Nephron progenitor cell (in vitro differentiated cells): ENCODE data around the gene SPAG6.

Experiments used
- DNase-seq: peaks from one replicate; pipeline ENCODE4 v3.0.0; 2021
- H3K27ac Mint-ChIP-seq: 2 replicates; pipeline ENCODE4 v1.8.0; 2021; ENCODE audit warnings: mild to moderate bottlenecking, moderate library complexity, mixed read lengths
- H3K27me3 Mint-ChIP-seq: 2 replicates; pipeline ENCODE4 v1.8.0; 2021; ENCODE audit warnings: mild to moderate bottlenecking, low read depth, mixed read lengths; ENCODE audit not compliant: poor library complexity
- H3K36me3 Mint-ChIP-seq: 2 replicates; pipeline ENCODE4 v1.8.0; 2021; ENCODE audit warnings: low read depth, mixed read lengths
- H3K4me1 Mint-ChIP-seq: 2 replicates; pipeline ENCODE4 v1.8.0; 2021; ENCODE audit warnings: mixed read lengths
- H3K4me3 Mint-ChIP-seq: 2 replicates; pipeline ENCODE4 v1.8.0; 2021; ENCODE audit warnings: mild to moderate bottlenecking, moderate library complexity, mixed read lengths
- H3K9me3 Mint-ChIP-seq: 2 replicates; pipeline ENCODE4 v1.8.0; 2021; ENCODE audit warnings: mild to moderate bottlenecking, moderate library complexity, mixed read lengths
- TF ChIP-seq, protein P1 (sequence below): fragments of 200-600 bp; sonication (generic); IDR thresholded peaks from 2 replicates; pipeline ENCODE4 v1.5.0; 2021; ENCODE audit warnings: antibody characterized with exemption

Gene SPAG6

DNA sequence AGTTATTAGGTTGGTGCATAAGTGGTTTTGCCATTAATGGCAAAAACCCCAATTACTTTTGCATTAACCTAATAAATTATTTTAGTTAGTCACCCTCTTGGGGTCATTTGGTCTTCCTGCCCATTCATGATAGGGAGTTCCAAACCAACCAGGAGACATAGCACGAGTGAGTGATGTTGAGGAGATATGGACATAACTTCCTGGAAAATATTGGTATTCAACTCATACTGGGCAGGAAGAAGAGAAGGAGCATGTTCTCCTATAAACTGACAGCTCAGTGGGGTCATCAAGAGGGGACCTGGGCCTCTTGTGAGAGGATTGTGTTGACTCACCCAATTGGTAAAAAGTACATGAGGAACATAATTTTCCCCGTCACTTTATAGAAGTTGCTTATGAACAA is 23.7 kb downstream of the SPAG6 start:
- no peak overlapping the region for H3K4me3 Mint-ChIP-seq
- TF ChIP-seq, protein P1, sequence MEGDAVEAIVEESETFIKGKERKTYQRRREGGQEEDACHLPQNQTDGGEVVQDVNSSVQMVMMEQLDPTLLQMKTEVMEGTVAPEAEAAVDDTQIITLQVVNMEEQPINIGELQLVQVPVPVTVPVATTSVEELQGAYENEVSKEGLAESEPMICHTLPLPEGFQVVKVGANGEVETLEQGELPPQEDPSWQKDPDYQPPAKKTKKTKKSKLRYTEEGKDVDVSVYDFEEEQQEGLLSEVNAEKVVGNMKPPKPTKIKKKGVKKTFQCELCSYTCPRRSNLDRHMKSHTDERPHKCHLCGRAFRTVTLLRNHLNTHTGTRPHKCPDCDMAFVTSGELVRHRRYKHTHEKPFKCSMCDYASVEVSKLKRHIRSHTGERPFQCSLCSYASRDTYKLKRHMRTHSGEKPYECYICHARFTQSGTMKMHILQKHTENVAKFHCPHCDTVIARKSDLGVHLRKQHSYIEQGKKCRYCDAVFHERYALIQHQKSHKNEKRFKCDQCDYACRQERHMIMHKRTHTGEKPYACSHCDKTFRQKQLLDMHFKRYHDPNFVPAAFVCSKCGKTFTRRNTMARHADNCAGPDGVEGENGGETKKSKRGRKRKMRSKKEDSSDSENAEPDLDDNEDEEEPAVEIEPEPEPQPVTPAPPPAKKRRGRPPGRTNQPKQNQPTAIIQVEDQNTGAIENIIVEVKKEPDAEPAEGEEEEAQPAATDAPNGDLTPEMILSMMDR, result no peak
- H3K9me3 Mint-ChIP-seq, result no peaks in the 10 kb centered on the region
- no peaks in the 10 kb centered on the region for H3K27me3 Mint-ChIP-seq
- no peak overlapping the region for H3K27ac Mint-ChIP-seq
- H3K36me3 Mint-ChIP-seq, result no peaks in the 10 kb centered on the region
- no peak for DNase-seq
- peaks cover 25% of the 10 kb centered on the region for H3K4me1 Mint-ChIP-seq

DNA sequence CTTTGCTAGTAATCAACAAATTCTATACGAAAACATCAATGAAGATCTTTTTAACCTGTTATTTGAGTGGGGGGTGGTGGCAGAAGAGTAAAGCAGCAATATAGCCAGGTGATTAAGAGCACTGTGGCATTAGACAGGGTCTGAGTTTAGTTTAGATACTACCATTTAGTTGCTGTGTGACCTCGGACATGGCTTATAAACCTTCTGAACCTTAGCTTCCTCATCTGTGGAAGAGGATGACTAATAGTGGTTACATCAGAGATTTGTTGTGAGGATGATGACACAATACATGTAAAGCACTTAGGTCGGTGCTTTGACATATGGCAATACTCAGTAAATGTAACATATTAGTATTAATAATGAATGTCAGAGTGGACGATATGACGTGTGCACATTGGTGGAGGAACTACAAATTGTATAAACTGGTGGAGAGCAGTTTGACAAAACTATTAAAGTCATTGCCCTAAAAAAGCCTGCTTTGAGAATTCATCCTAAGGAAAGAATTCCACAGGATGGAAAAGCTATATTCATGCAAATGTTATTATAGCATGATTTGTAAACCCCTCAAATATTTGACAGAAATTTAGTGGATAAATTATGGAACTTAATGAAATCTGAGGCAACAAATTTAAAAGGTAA is 24.3 kb downstream of the SPAG6 start:
- Mint-ChIP-seq H3K27ac (no peak overlapping the region), H3K36me3 (no peaks in the 10 kb centered on the region), H3K9me3 (no peaks in the 10 kb centered on the region), H3K4me3 (no peak overlapping the region), H3K4me1 (peaks cover 25% of the 10 kb centered on the region), H3K27me3 (no peaks in the 10 kb centered on the region)
- TF ChIP-seq, protein P1, result no peak
- no peak for DNase-seq

DNA sequence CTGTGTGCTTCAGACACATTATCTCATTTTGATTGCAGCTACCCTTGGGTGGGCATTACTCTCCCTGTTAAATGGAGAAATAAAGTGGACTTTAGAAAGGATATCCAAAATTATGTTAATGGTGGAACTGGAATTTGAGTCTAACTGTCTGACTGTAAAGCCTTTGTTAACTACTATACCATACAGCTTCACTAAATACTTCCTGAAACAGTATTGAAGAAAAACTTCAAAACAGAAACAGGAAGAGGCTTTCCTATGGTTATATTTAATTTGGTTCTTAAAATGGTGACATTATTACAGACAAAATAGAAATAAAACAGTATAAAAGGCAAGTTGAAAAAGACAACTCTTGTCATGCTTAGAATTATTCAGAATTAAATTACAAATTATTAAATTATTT is 25.0 kb downstream of the SPAG6 start:
- H3K27ac Mint-ChIP-seq, result no peak overlapping the region
- no peak for DNase-seq
- H3K4me1 Mint-ChIP-seq, result peaks cover 25% of the 10 kb centered on the region

DNA sequence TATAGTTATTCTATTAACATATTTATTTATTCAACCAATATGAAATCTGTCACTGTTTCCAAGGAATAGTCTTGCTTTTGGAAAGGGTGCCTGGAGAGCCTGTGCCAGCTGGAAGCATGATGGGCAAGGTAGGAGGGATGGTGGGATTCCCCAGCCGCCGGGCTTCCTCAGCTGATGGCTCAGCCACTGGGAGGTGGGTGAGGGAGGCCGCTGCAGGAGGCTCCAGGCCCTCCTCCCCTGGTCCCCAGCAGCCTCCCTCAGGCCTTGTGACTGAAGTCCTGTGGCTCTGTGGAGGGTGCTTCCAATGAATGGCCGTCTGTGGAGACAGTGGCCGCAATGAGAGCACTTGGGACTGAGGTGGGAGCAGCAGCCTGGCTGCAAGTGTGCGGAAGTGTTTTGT is 27.0 kb downstream of the SPAG6 start:
- Mint-ChIP-seq H3K4me3 (no peak overlapping the region), H3K9me3 (no peaks in the 10 kb centered on the region)

More for the DNA sequence above, 25.0 kb downstream of the SPAG6 start:
- H3K36me3 Mint-ChIP-seq, result no peaks in the 10 kb centered on the region
- no peaks in the 10 kb centered on the region for H3K9me3 Mint-ChIP-seq
- TF ChIP-seq, protein P1, result no peak
- no peak overlapping the region for H3K4me3 Mint-ChIP-seq
- H3K27me3 Mint-ChIP-seq, result no peaks in the 10 kb centered on the region

DNA sequence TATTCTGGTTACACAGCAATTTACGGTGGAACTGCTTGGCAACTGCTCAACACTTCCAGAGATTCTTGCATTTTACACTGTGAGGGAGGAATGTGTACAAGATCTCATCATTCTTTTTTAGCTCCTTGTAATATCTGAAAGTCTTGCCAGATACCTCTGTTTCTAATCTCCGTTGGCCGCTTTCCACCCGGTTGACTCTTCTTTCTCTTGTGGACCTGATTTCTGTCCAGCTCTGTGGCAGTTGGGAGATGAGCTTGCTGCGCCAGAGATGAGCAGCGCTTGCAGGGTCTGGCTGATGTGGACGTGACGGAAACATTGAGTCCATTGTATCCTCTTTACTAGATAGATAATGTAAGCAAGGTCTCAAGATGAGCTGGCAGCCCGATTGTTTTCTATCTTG is 27.6 kb downstream of the SPAG6 start:
- Mint-ChIP-seq H3K27me3 (no peaks in the 10 kb centered on the region), H3K36me3 (no peaks in the 10 kb centered on the region), H3K9me3 (no peaks in the 10 kb centered on the region), H3K4me3 (no peak overlapping the region), H3K4me1 (peaks cover 17% of the 10 kb centered on the region), H3K27ac (no peak overlapping the region)
- no peak for DNase-seq
- TF ChIP-seq, protein P1, result no peak

More for the DNA sequence above, 27.0 kb downstream of the SPAG6 start:
- no peak for DNase-seq
- Mint-ChIP-seq H3K27me3 (no peaks in the 10 kb centered on the region), H3K36me3 (no peaks in the 10 kb centered on the region), H3K4me1 (peaks cover 21% of the 10 kb centered on the region), H3K27ac (no peak overlapping the region)
- TF ChIP-seq, protein P1, result no peak

DNA sequence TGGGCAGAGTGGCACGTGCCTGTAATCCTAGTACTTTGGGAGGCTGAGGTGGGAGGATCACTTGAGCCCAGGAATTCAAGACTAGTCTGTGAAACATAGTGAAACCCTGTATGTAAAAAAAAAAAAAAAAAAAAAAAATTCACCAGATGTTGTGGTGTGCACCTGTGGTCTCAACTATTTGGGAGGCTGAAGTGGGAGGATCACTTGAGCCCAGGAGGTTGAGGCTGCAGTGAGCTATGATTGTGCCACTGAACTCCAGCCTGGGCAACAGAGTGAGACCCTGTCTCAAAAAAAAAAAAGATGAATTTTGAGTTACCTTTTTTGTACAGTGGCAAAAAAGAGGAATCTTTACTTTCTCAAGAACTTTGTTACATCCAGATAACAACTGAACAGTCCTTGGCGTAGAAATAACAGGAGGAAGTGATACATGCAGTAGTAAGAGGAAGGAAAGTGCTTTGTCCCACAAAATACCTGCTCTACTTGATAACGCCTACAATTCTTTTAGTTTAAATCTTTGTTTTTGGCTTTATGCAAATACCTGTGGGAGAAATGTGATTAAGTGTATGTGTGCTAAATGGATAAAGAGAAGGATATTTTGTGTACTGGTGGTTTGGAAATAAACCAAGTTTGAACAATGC is 29.3 kb downstream of the SPAG6 start:
- no peak overlapping the region for H3K4me3 Mint-ChIP-seq
- H3K27ac Mint-ChIP-seq, result no peak overlapping the region
- peaks cover 14% of the 10 kb centered on the region for H3K4me1 Mint-ChIP-seq
- no peaks in the 10 kb centered on the region for H3K36me3 Mint-ChIP-seq
- TF ChIP-seq, protein P1, result no peak
- no peak for DNase-seq
- no peaks in the 10 kb centered on the region for H3K27me3 Mint-ChIP-seq
- no peaks in the 10 kb centered on the region for H3K9me3 Mint-ChIP-seq
